NCI-H146 treated with DMSO at 0.1 percent for 48 hours (cell line): ENCODE results near the gene CRB1.

Experiments used
- DNase-seq: peaks from one replicate; lab custom pipeline; 2025; ENCODE audit not compliant: unreplicated experiment; lab: John Stamatoyannopoulos, UW

CRB1 gene

DNA sequence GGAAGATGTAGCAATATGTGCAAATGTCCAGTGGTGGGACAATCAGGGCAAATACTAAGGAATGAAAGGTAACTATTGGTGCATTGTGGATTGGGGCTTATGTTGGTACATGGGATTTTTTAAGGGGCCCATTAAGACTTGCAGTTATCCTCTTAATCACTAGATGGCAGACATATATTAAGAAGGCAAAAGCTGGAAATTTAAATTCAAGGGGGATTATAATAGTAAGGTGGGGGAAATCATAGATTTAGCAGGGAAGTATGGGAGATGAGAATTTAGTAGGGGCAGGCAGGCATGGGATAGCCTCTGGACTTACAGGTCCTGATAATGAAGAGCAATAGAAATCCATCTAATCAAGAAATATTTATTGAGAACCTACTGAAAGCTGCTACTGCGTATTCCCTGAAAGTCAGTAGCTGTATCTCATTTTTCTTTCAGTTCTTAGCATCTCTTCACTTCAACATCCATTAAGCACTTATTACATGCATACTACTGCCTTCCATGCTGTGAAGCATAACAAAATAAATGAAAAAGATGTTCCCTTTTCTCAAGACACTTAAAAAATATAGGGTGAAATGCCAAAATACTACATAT is 251.8 kb downstream of the CRB1 start:
- no peak for DNase-seq

DNA sequence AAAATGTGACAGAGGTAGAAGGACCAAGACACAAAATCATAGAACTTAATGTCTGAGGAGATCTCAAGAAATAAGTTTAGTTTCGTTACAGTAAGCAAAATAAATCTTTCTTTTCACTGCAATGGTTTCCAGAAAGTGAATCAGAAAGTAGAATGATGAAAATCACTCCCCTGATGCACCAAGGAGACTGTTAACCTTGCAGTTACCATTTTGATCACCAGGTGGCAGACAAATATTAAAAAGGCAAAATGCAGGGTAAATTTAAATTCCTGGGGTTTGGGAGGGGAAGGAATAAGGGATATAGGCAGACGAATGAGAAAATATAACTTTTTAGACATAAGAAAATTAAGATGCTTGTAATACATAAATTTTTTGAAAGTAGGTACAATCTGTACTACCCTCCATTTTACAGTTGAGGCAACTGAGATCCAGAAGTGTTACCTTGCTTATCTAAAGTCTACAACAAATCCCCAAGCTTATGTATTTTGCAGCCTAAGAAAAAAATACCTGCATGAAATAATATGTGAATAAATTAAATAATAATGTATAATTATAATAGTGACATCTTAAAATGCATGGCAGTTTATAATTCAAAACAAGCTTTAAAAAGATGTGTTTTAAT is 253.2 kb downstream of the CRB1 start:
- no peak for DNase-seq

- no peak for DNase-seq
Observed at GRCh38 chr1:197526736-197527371, 258.8 kb downstream of the CRB1 start.
